ENCODE data around the gene NSMF. TPM values are rescaled to one million over a fixed set of nuclear protein-coding genes. Genes with fewer than 3 reads are reported as not detected.
A peak's percentile ranks its signal among the peaks of the same experiment; 100 is the strongest.

Gene NSMF
- total and polyA plus RNA-seq, 2 of the 4 experiments (the other 2 are of a cell fraction) = 7.7 to 40.9 TPM

- intact Hi-C loops (cut with micrococcal nuclease) = no loop called here
- no peaks in the 10 kb centered on the region for H3K27me3 ChIP-seq (ENCODE audit: control insufficient read depth, insufficient read depth, low read length)
- no peak overlapping the region for H2BK120ac ChIP-seq (ENCODE audit: low read depth, low read length)
- POLR2A ChIA-PET (ENCODE audit: unreplicated experiment) = no interaction called here
- H4K91ac ChIP-seq (ENCODE audit: insufficient read depth, low read depth, low read length) = no peak overlapping the region
- no peak overlapping the region for H3K27ac ChIP-seq (ENCODE audit: insufficient read depth, low read length)
- WGBS, 2 experiments (ENCODE audit: extremely low coverage in 2 of 2, insufficient read length in 1 of 2) = 100% methylated on average over 1 of the region's 18 CpGs; no CpG with 5 or more reads in 1 of the 2 experiments
- peaks cover 6 to 42% of the 10 kb centered on the region in 2 experiments; a peak in 3 of 4 replicates for H3K79me1 ChIP-seq (ENCODE audit: low read depth in 1 of 2, low read length in 2 of 2)
- DNase-seq (no peak), ATAC-seq (ENCODE audit: low read depth) (no peak)
- CTCF ChIA-PET = no interaction called here
- dilution Hi-C loops (cut with HindIII; ENCODE audit: low sequenced_read_pairs, unreplicated experiment) = no loop called here
- H3K9ac ChIP-seq (ENCODE audit: low read depth, low read length) = no peak overlapping the region
- H2BK15ac ChIP-seq (ENCODE audit: low read depth, low read length) = no peak overlapping the region
- H2AK9ac ChIP-seq (replicated peaks; ENCODE audit: low read depth, low read length, poor library complexity) = no peak overlapping the region
- no peaks in the 10 kb centered on the region for H3K9me1 ChIP-seq (ENCODE audit: insufficient read depth, low read length)
- peaks cover 32% of the 10 kb centered on the region for H3K36me3 ChIP-seq (ENCODE audit: control insufficient read depth, insufficient read depth, low read length)
- H3K4me1 ChIP-seq (ENCODE audit: control insufficient read depth, insufficient read depth, low read length) = peaks cover 24% of the 10 kb centered on the region
- H2BK5ac ChIP-seq (ENCODE audit: low read depth, low read length, poor library complexity, severe bottlenecking) = no peak overlapping the region
- no peak overlapping the region for H4K5ac ChIP-seq (ENCODE audit: low read depth, low read length)
- no peak overlapping the region for H3K4me2 ChIP-seq (ENCODE audit: low read depth, low read length)
- no TSS peak for BruUV-seq (replicated peaks)
- in situ Hi-C loops (cut with MboI; ENCODE audit: low sequenced_read_pairs) = no loop called here
- H3K14ac ChIP-seq (replicated peaks; ENCODE audit: low read depth, low read length) = no peak overlapping the region
- no peak overlapping the region for H3K23ac ChIP-seq (ENCODE audit: low read depth, low read length)
- H3K4me3 ChIP-seq (ENCODE audit: insufficient read depth, low read depth, low read length) = no peak overlapping the region
- no peaks in the 10 kb centered on the region for H3K9me3 ChIP-seq (ENCODE audit: control insufficient read depth, insufficient read depth, low read length)
- peaks cover 37% of the 10 kb centered on the region for H4K20me1 ChIP-seq (ENCODE audit: insufficient read depth, low read length)
- peak overlapping the region; percentile 21 for H2AFZ ChIP-seq (replicated peaks; ENCODE audit: low read length, poor library complexity)
- H2BK20ac ChIP-seq (ENCODE audit: low read depth, low read length) = no peak overlapping the region
- H2AK5ac ChIP-seq (ENCODE audit: low read depth, low read length) = no peak overlapping the region
- no peak overlapping the region for H3K18ac ChIP-seq (ENCODE audit: low read depth, low read length)
- H4K8ac ChIP-seq (ENCODE audit: low read depth in 2 of 2, low read length in 2 of 2) = no peak overlapping the region
- TF ChIP-seq, protein P1, sequence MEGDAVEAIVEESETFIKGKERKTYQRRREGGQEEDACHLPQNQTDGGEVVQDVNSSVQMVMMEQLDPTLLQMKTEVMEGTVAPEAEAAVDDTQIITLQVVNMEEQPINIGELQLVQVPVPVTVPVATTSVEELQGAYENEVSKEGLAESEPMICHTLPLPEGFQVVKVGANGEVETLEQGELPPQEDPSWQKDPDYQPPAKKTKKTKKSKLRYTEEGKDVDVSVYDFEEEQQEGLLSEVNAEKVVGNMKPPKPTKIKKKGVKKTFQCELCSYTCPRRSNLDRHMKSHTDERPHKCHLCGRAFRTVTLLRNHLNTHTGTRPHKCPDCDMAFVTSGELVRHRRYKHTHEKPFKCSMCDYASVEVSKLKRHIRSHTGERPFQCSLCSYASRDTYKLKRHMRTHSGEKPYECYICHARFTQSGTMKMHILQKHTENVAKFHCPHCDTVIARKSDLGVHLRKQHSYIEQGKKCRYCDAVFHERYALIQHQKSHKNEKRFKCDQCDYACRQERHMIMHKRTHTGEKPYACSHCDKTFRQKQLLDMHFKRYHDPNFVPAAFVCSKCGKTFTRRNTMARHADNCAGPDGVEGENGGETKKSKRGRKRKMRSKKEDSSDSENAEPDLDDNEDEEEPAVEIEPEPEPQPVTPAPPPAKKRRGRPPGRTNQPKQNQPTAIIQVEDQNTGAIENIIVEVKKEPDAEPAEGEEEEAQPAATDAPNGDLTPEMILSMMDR (conservative IDR thresholded peaks at IDR 0.05; ENCODE audit: low read depth, low read length) = no peak
- TF ChIP-seq, protein P2, sequence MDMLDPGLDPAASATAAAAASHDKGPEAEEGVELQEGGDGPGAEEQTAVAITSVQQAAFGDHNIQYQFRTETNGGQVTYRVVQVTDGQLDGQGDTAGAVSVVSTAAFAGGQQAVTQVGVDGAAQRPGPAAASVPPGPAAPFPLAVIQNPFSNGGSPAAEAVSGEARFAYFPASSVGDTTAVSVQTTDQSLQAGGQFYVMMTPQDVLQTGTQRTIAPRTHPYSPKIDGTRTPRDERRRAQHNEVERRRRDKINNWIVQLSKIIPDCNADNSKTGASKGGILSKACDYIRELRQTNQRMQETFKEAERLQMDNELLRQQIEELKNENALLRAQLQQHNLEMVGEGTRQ (IDR thresholded peaks at IDR 0.05; ENCODE audit: low read depth, low read length) = no peak
- TF ChIP-seq RCOR1 (IDR thresholded peaks at IDR 0.05; ENCODE audit: insufficient replicate concordance, low read length) (no peak), NFE2L2 (IDR thresholded peaks at IDR 0.05; ENCODE audit: low read depth, low read length) (no peak), BHLHE40 (IDR thresholded peaks at IDR 0.05; ENCODE audit: low read depth, low read length) (no peak), POLR2A (IDR thresholded peaks at IDR 0.05; ENCODE audit: low read depth, low read length) (no peak), RAD21 (IDR thresholded peaks at IDR 0.05; ENCODE audit: low read length) (no peak), MAZ (IDR thresholded peaks at IDR 0.05; ENCODE audit: borderline replicate concordance, low read depth, low read length) (no peak), SMC3 (IDR thresholded peaks at IDR 0.05; ENCODE audit: low read depth, low read length) (no peak), MAFK (IDR thresholded peaks at IDR 0.05; ENCODE audit: low read depth, low read length) (no peak), FOS (IDR thresholded peaks at IDR 0.05; ENCODE audit: low read depth, low read length) (no peak), CEBPB (IDR thresholded peaks at IDR 0.05; ENCODE audit: low read depth, low read length) (no peak), MXI1 (IDR thresholded peaks at IDR 0.05; ENCODE audit: borderline replicate concordance, low read depth, low read length) (no peak), CHD1 (IDR thresholded peaks at IDR 0.05; ENCODE audit: low read depth, low read length) (no peak), RFX5 (IDR thresholded peaks at IDR 0.05; ENCODE audit: low read depth, low read length) (no peak)
- TF ChIP-seq, protein P3, sequence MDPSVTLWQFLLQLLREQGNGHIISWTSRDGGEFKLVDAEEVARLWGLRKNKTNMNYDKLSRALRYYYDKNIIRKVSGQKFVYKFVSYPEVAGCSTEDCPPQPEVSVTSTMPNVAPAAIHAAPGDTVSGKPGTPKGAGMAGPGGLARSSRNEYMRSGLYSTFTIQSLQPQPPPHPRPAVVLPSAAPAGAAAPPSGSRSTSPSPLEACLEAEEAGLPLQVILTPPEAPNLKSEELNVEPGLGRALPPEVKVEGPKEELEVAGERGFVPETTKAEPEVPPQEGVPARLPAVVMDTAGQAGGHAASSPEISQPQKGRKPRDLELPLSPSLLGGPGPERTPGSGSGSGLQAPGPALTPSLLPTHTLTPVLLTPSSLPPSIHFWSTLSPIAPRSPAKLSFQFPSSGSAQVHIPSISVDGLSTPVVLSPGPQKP (IDR thresholded peaks at IDR 0.05; ENCODE audit: borderline replicate concordance, low read depth, low read length) = no peak
- no peak overlapping the region for H3K4ac ChIP-seq (ENCODE audit: low read depth, low read length)
- H3K56ac ChIP-seq (ENCODE audit: extremely low read depth, insufficient read depth, low read length) = no peak overlapping the region
These were observed 3.7 kb downstream of the NSMF start for GRCh38 chr9:137455359-137455991.

Data from IMR-90 (cell line).